CD14-positive monocyte (primary cell): ENCODE results near the gene ARHGEF40. TPM values are rescaled to one million over a fixed set of nuclear protein-coding genes. Genes with fewer than 3 reads are reported as not detected.

ENCODE experiments used
- DNase-seq, 3 donors: peaks; one replicate each; pipeline ENCODE4 v3.0.0-alpha.2; 2011 to 2022
- H2AFZ ChIP-seq: 2 replicates; pipeline ENCODE4 v1.6.0; 2012; ENCODE audit warnings: mild to moderate bottlenecking, low read depth, low read length, inconsistent platforms; ENCODE audit not compliant: insufficient read depth, poor library complexity, severe bottlenecking
- H3K27ac ChIP-seq, 2 donors: 1 replicate in 1 of 2; 2 replicates in 1 of 2; pipeline ENCODE4 v1.5.1; 2012 to 2013; ENCODE audit warnings: low read length in 2 of 2, control low read depth in 1 of 2, inconsistent platforms in 1 of 2, low read depth in 1 of 2, mild to moderate bottlenecking in 1 of 2
- H3K27me3 ChIP-seq, 2 donors: one replicate each; pipeline versions ENCODE4 v1.6.0 to v1.6.1; 2011 to 2013; ENCODE audit warnings: low read length in 2 of 2; ENCODE audit not compliant: control insufficient read depth in 2 of 2, insufficient read depth in 2 of 2
- H3K36me3 ChIP-seq, 2 donors: replicated peaks in 1 of 2; 1 replicate in 1 of 2; 2 replicates in 1 of 2; pipeline versions ENCODE4 v1.5.1 to v1.6.1; 2012 to 2013; ENCODE audit warnings: low read length in 2 of 2, control low read depth in 1 of 2, inconsistent platforms in 1 of 2, mild to moderate bottlenecking in 1 of 2; ENCODE audit not compliant: insufficient read depth in 2 of 2, control insufficient read depth in 1 of 2
- H3K4me1 ChIP-seq, 2 donors: 1 replicate in 1 of 2; 2 replicates in 1 of 2; pipeline versions ENCODE4 v1.5.1 to v1.6.1; 2012 to 2013; ENCODE audit warnings: low read length in 2 of 2, control low read depth in 1 of 2, inconsistent platforms in 1 of 2, mild to moderate bottlenecking in 1 of 2, moderate library complexity in 1 of 2; ENCODE audit not compliant: insufficient read depth in 2 of 2, control insufficient read depth in 1 of 2
- H3K4me2 ChIP-seq: replicated peaks from 2 replicates; pipeline ENCODE3; 2012; ENCODE audit warnings: low read length, moderate library complexity, mild to moderate bottlenecking; ENCODE audit not compliant: poor library complexity, severe bottlenecking; ENCODE audit errors: extremely low read depth
- H3K4me3 ChIP-seq, 3 experiments: fragments of 200-600 bp in 1 of 3; sonication (generic) in 1 of 3; replicated peaks in 1 of 3; 1 replicate in 2 of 3; 2 replicates in 1 of 3; pipeline ENCODE4 v1.5.1; 2011 to 2013; ENCODE audit warnings: low read length in 3 of 3, mild to moderate bottlenecking in 3 of 3, control low read depth in 2 of 3, low read depth in 2 of 3, inconsistent platforms in 1 of 3, moderate library complexity in 1 of 3
- H3K79me2 ChIP-seq: 2 replicates; pipeline ENCODE4 v1.6.0; 2012; ENCODE audit warnings: mild to moderate bottlenecking, control low read depth, inconsistent platforms, low read length, moderate library complexity; ENCODE audit not compliant: insufficient read depth
- H3K9ac ChIP-seq: 2 replicates; pipeline ENCODE4 v1.6.0; 2017; ENCODE audit warnings: low read length, mild to moderate bottlenecking; ENCODE audit not compliant: insufficient read depth, poor library complexity, severe bottlenecking
- H3K9me3 ChIP-seq, 2 donors: replicated peaks in 1 of 2; 1 replicate in 1 of 2; 2 replicates in 1 of 2; pipeline versions ENCODE4 v1.5.1 to v1.6.1; 2012 to 2013; ENCODE audit warnings: low read length in 2 of 2, control low read depth in 1 of 2; ENCODE audit not compliant: control insufficient read depth in 1 of 2, insufficient read depth in 1 of 2
- H4K20me1 ChIP-seq: 2 replicates; pipeline ENCODE4 v1.6.0; 2012; ENCODE audit warnings: mild to moderate bottlenecking, low read length, control low read depth, moderate library complexity; ENCODE audit not compliant: insufficient read depth
- H3K27ac Mint-ChIP-seq, 7 donors: one replicate each; pipeline ENCODE4 v1.8.0; 2020; ENCODE audit warnings: mild to moderate bottlenecking in 7 of 7, mixed read lengths in 7 of 7, moderate library complexity in 6 of 7, inconsistent platforms in 2 of 7
- H3K27me3 Mint-ChIP-seq, 3 donors: one replicate each; pipeline ENCODE4 v1.8.0; 2021 to 2022; ENCODE audit warnings: low read depth in 3 of 3, mild to moderate bottlenecking in 3 of 3, mixed read lengths in 3 of 3, moderate library complexity in 3 of 3, inconsistent platforms in 1 of 3
- H3K36me3 Mint-ChIP-seq, 2 donors: one replicate each; pipeline ENCODE4 v1.8.0; 2020; ENCODE audit warnings: mixed read lengths in 2 of 2, inconsistent platforms in 1 of 2, mild to moderate bottlenecking in 1 of 2
- H3K4me1 Mint-ChIP-seq: one replicate; pipeline ENCODE4 v1.8.0; 2020; ENCODE audit warnings: mild to moderate bottlenecking, mixed read lengths
- H3K4me3 Mint-ChIP-seq, 2 donors: one replicate each; pipeline ENCODE4 v1.8.0; 2020; ENCODE audit warnings: mild to moderate bottlenecking in 2 of 2, mixed read lengths in 2 of 2, moderate library complexity in 1 of 2
- H3K9me3 Mint-ChIP-seq, 7 donors: one replicate each; pipeline ENCODE4 v1.8.0; 2020 to 2022; ENCODE audit warnings: mixed read lengths in 7 of 7, mild to moderate bottlenecking in 6 of 7, moderate library complexity in 6 of 7, inconsistent platforms in 2 of 7
- WGBS: methylation state at CpG from one replicate; pipeline ENCODE4 v1.1.5; 2013; ENCODE audit warnings: missing lambda C conversion rate; ENCODE audit not compliant: insufficient coverage; 5-methylcytosine and 5-hydroxymethylcytosine counted together
- intact Hi-C, 2 donors: fragments of 100-400 bp; cut with micrococcal nuclease; formaldehyde crosslinking; loops; one replicate each; pipeline versions ENCODE4 v1.15.0 to v1.15.1; 2023
- polyA plus RNA-seq, 3 donors: library from polyadenylated mRNA; depleted of rRNA in 1 of 3; unstranded in 2 of 3; stranded (reverse) in 1 of 3; fragments of 300-500 nt in 2 of 3; fragments of >200 nt in 1 of 3; fragmentation: Illumina TruSeq in 2 of 3; gene quantifications; 1 replicate in 2 of 3; 2 replicates in 1 of 3; pipeline ENCODE4 v1.2.3, GENCODE V29; 2012 to 2021
- TF ChIP-seq, protein P1 (sequence below): fragments of 200-600 bp; IDR thresholded peaks from one replicate; pipeline ENCODE4 v1.8.0; 2022; ENCODE audit warnings: antibody characterized with exemption, mild to moderate bottlenecking

Gene ARHGEF40
- polyA plus RNA-seq, 3 donors, result 12.1 to 114 (median 15.3) TPM

GRCh38 chr14:21087294-21088091 lies 17.4 kb downstream of the ARHGEF40 start:
- peaks cover 6% of the 10 kb centered on the region for H4K20me1 ChIP-seq
- DNase-seq, result peak; percentile 97 to 100 (median 100)
- H3K4me3 ChIP-seq, result no peak overlapping the region
- intact Hi-C loops, result loop anchor here (2.0 kb wide), 2 partner anchors 17 to 19 kb away; partner anchors contain the start of gene ARHGEF40 (in 1 of the 2)
- peak overlapping the region; percentile 58 for H3K9ac ChIP-seq
- H3K4me1 ChIP-seq, result peaks cover 42 to 53% of the 10 kb centered on the region in 2 donors
- peak overlapping the region; percentile 88 to 99 (median 98) for H3K27ac Mint-ChIP-seq
- H3K36me3 ChIP-seq, result peaks cover 39 to 80% of the 10 kb centered on the region in 2 donors
- peak overlapping the region; percentile 83 to 94 for H3K27ac ChIP-seq
- no peak overlapping the region for H3K4me3 Mint-ChIP-seq
- no peak overlapping the region for H2AFZ ChIP-seq
- H3K9me3 Mint-ChIP-seq, result peaks cover 0 to 4% (median 2%) of the 10 kb centered on the region in 7 donors
- peaks cover 45% of the 10 kb centered on the region for H3K4me1 Mint-ChIP-seq
- peaks cover 1 to 4% (median 3%) of the 10 kb centered on the region in 3 donors for H3K27me3 Mint-ChIP-seq
- TF ChIP-seq, protein P1, sequence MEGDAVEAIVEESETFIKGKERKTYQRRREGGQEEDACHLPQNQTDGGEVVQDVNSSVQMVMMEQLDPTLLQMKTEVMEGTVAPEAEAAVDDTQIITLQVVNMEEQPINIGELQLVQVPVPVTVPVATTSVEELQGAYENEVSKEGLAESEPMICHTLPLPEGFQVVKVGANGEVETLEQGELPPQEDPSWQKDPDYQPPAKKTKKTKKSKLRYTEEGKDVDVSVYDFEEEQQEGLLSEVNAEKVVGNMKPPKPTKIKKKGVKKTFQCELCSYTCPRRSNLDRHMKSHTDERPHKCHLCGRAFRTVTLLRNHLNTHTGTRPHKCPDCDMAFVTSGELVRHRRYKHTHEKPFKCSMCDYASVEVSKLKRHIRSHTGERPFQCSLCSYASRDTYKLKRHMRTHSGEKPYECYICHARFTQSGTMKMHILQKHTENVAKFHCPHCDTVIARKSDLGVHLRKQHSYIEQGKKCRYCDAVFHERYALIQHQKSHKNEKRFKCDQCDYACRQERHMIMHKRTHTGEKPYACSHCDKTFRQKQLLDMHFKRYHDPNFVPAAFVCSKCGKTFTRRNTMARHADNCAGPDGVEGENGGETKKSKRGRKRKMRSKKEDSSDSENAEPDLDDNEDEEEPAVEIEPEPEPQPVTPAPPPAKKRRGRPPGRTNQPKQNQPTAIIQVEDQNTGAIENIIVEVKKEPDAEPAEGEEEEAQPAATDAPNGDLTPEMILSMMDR, result no peak
- WGBS, result 0% methylated on average over 2 of the region's 19 CpGs
- H3K36me3 Mint-ChIP-seq, result peaks cover 51 to 80% of the 10 kb centered on the region in 2 donors
- H3K4me2 ChIP-seq, result peak overlapping the region; percentile 7
- no peaks in the 10 kb centered on the region for H3K27me3 ChIP-seq
- H3K9me3 ChIP-seq, result no peaks in the 10 kb centered on the region
- peaks cover 5% of the 10 kb centered on the region for H3K79me2 ChIP-seq

DNA sequence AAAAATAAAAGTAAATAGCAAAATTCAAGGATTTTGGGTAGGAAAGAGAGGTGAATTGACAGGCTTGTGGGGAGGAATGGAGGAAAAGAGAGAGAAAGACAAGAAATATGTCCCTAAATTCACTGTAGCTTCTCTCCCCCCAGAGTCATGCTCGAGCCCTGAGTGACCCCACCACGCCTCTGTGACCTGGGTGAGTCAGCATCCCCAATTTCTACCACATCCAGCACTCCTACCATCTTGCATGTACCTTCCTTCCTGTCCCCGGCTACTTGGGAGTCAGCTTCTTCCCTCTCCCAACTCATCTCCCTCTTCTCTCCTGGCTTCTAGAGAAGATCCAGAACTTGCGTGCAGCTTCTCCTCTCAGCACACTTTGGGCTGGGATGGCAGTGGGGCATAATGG lies 18.6 kb downstream of the ARHGEF40 start:
- Histone ChIP-seq H4K20me1 (peaks cover 12% of the 10 kb centered on the region), H3K4me2 (no peak overlapping the region), H3K9ac (no peak overlapping the region), H2AFZ (no peak overlapping the region), H3K27ac (peak overlapping the region; percentile 26 to 78), H3K9me3 (no peaks in the 10 kb centered on the region), H3K4me1 (peaks cover 44 to 55% of the 10 kb centered on the region in 2 donors), H3K79me2 (peaks cover 5% of the 10 kb centered on the region), H3K4me3 (no peak overlapping the region), H3K36me3 (peaks cover 29 to 68% of the 10 kb centered on the region in 2 donors), H3K27me3 (no peaks in the 10 kb centered on the region)
- intact Hi-C loops, result no loop called here
- DNase-seq, result no peak
- WGBS, result 63% methylated on average over 2 of the region's 4 CpGs
- H3K9me3 Mint-ChIP-seq, result peaks cover 0 to 4% (median 2%) of the 10 kb centered on the region in 7 donors
- peaks cover 45 to 69% of the 10 kb centered on the region in 2 donors for H3K36me3 Mint-ChIP-seq
- H3K27ac Mint-ChIP-seq, result peak overlapping the region; percentile 88 to 99 (median 97)
- H3K4me3 Mint-ChIP-seq, result no peak overlapping the region
- TF ChIP-seq, protein P1, result no peak
- peaks cover 1 to 4% (median 3%) of the 10 kb centered on the region in 3 donors for H3K27me3 Mint-ChIP-seq
- peaks cover 49% of the 10 kb centered on the region for H3K4me1 Mint-ChIP-seq
